GM19395 (cell line): ENCODE measurements around the gene PXMP2.
A peak's percentile ranks its signal among the peaks of the same experiment; 100 is the strongest.

Source experiments
- ATAC-seq: cut with Tn5 transposase; IDR thresholded peaks from one replicate; pipeline ENCODE4 v1.9.1; 2021; ENCODE audit warnings: mild to moderate bottlenecking, moderate library complexity; ENCODE audit not compliant: unreplicated experiment

The PXMP2 gene

GRCh38 chr12:132660052-132660451 is 27.3 kb upstream of the PXMP2 start:
- no peak for ATAC-seq

GRCh38 chr12:132660996-132661395 is 26.4 kb upstream of the PXMP2 start:
- ATAC-seq, result no peak

- ATAC-seq, result no peak
Observed at GRCh38 chr12:132661972-132662371, 25.4 kb upstream of the PXMP2 start.

GRCh38 chr12:132662901-132663755 is 24.3 kb upstream of the PXMP2 start:
- no peak for ATAC-seq

- no peak for ATAC-seq
Observed at GRCh38 chr12:132664206-132665148, 22.9 kb upstream of the PXMP2 start.

GRCh38 chr12:132665149-132665491 is 22.3 kb upstream of the PXMP2 start:
- ATAC-seq, result no peak

GRCh38 chr12:132665794-132666193 is 21.6 kb upstream of the PXMP2 start:
- ATAC-seq, result no peak

GRCh38 chr12:132668191-132669088 is 18.9 kb upstream of the PXMP2 start:
- no peak for ATAC-seq

GRCh38 chr12:132669166-132669879 is 18.1 kb upstream of the PXMP2 start:
- no peak for ATAC-seq

GRCh38 chr12:132672116-132672515 is 15.3 kb upstream of the PXMP2 start:
- no peak for ATAC-seq

- ATAC-seq, result no peak
Observed at GRCh38 chr12:132672678-132673077, 14.7 kb upstream of the PXMP2 start.

- no peak for ATAC-seq
Observed at GRCh38 chr12:132673288-132674179, 13.9 kb upstream of the PXMP2 start.

GRCh38 chr12:132674561-132674960 is 12.8 kb upstream of the PXMP2 start:
- no peak for ATAC-seq

- ATAC-seq, result no peak
Observed at GRCh38 chr12:132675757-132676432, 11.5 kb upstream of the PXMP2 start.

GRCh38 chr12:132677492-132677891 is 9.9 kb upstream of the PXMP2 start:
- ATAC-seq, result no peak

- ATAC-seq, result no peak
Observed at GRCh38 chr12:132685400-132685799, 2.0 kb upstream of the PXMP2 start.

GRCh38 chr12:132686825-132687210 is 569 bp upstream of the PXMP2 start:
- peak; percentile 28 for ATAC-seq

- no peak for ATAC-seq
Observed at GRCh38 chr12:132689227-132689626, 1.8 kb downstream of the PXMP2 start.

- ATAC-seq, result no peak
Observed at GRCh38 chr12:132690112-132690511, 2.7 kb downstream of the PXMP2 start.
